GM08714 (cell line): ENCODE data around the gene ASB15.

ENCODE experiments used
- H3K4me3 ChIP-seq: fragments of 200-500 bp; sonication (Bioruptor generic); 2 replicates; pipeline ENCODE4 v1.5.1; 2014; ENCODE audit warnings: mild to moderate bottlenecking, low read length, inconsistent platforms
- ZNF274 ChIP-seq: IDR thresholded peaks from 2 replicates; pipeline ENCODE4 v1.6.1; 2012; ENCODE audit warnings: mild to moderate bottlenecking, low read depth, low read length

Gene ASB15

GRCh38 chr7:123660514-123661354 is 59.1 kb downstream of the ASB15 start:
- no peak for TF ChIP-seq ZNF274
- H3K4me3 ChIP-seq = no peak overlapping the region

- TF ChIP-seq ZNF274 = no peak
- H3K4me3 ChIP-seq = no peak overlapping the region
Observed at GRCh38 chr7:123661765-123662164, 60.1 kb downstream of the ASB15 start.

GRCh38 chr7:123662293-123662692 is 60.7 kb downstream of the ASB15 start:
- TF ChIP-seq ZNF274 = no peak

GRCh38 chr7:123662755-123663154 is 61.1 kb downstream of the ASB15 start:
- TF ChIP-seq ZNF274 = no peak
- H3K4me3 ChIP-seq = no peak overlapping the region

More at GRCh38 chr7:123662293-123662692, 60.7 kb downstream of the ASB15 start:
- H3K4me3 ChIP-seq = no peak overlapping the region

- TF ChIP-seq ZNF274 = no peak
- H3K4me3 ChIP-seq = no peak overlapping the region
Observed at GRCh38 chr7:123663200-123663599, 61.6 kb downstream of the ASB15 start.

- TF ChIP-seq ZNF274 = no peak
- no peak overlapping the region for H3K4me3 ChIP-seq
Observed at GRCh38 chr7:123665157-123665556, 63.5 kb downstream of the ASB15 start.

- no peak overlapping the region for H3K4me3 ChIP-seq
- no peak for TF ChIP-seq ZNF274
Observed at GRCh38 chr7:123665896-123666295, 64.3 kb downstream of the ASB15 start.

- H3K4me3 ChIP-seq = no peak overlapping the region
- TF ChIP-seq ZNF274 = no peak
Observed at GRCh38 chr7:123666492-123666891, 64.9 kb downstream of the ASB15 start.

GRCh38 chr7:123669485-123669884 is 67.9 kb downstream of the ASB15 start:
- no peak for TF ChIP-seq ZNF274

GRCh38 chr7:123673137-123673732 is 71.6 kb downstream of the ASB15 start:
- TF ChIP-seq ZNF274 = no peak

More at GRCh38 chr7:123669485-123669884, 67.9 kb downstream of the ASB15 start:
- no peak overlapping the region for H3K4me3 ChIP-seq

GRCh38 chr7:123673752-123674398 is 72.3 kb downstream of the ASB15 start:
- no peak overlapping the region for H3K4me3 ChIP-seq
- TF ChIP-seq ZNF274 = no peak

More at GRCh38 chr7:123673137-123673732, 71.6 kb downstream of the ASB15 start:
- H3K4me3 ChIP-seq = no peak overlapping the region

- no peak for TF ChIP-seq ZNF274
- H3K4me3 ChIP-seq = no peak overlapping the region
Observed at GRCh38 chr7:123674399-123675180, 73.0 kb downstream of the ASB15 start.

GRCh38 chr7:123675181-123675473 is 73.5 kb downstream of the ASB15 start:
- no peak for TF ChIP-seq ZNF274
- H3K4me3 ChIP-seq = no peak overlapping the region

- TF ChIP-seq ZNF274 = no peak
- H3K4me3 ChIP-seq = no peak overlapping the region
Observed at GRCh38 chr7:123677061-123677715, 75.6 kb downstream of the ASB15 start.
